H54 (cell line): ENCODE data around the gene FHOD3.

ENCODE experiments used
- DNase-seq: peaks from one replicate; pipeline ENCODE4 v3.0.0; 2011; ENCODE audit warnings: low spot score, mixed read lengths; ENCODE audit not compliant: insufficient read length
- FAIRE-seq: peaks from 3 replicates; lab custom pipeline; 2011; peaks lifted over from hg19 to GRCh38; lab: Jason Lieb, UNC
- POLR2A ChIP-seq: IDR thresholded peaks from 2 replicates; pipeline ENCODE4 v1.6.1; 2011; ENCODE audit warnings: low read depth, mild to moderate bottlenecking, low read length

FHOD3 gene

GRCh38 chr18:36380173-36380827 lies 82.8 kb downstream of the FHOD3 start:
- TF ChIP-seq POLR2A, result no peak
- FAIRE-seq (no peak), DNase-seq (no peak)

- FAIRE-seq (no peak), DNase-seq (no peak)
- no peak for TF ChIP-seq POLR2A
Measured at GRCh38 chr18:36381075-36381474, 83.6 kb downstream of the FHOD3 start.

- FAIRE-seq, result no peak
- DNase-seq, result no peak
- TF ChIP-seq POLR2A, result no peak
Measured at GRCh38 chr18:36382854-36383253, 85.3 kb downstream of the FHOD3 start.

GRCh38 chr18:36386150-36386920 lies 88.8 kb downstream of the FHOD3 start:
- no peak for FAIRE-seq
- DNase-seq, result no peak
- TF ChIP-seq POLR2A, result no peak

- no peak for DNase-seq
- no peak for TF ChIP-seq POLR2A
- FAIRE-seq, result no peak
Measured at GRCh38 chr18:36387310-36387709, 89.8 kb downstream of the FHOD3 start.

GRCh38 chr18:36388310-36388709 lies 90.8 kb downstream of the FHOD3 start:
- no peak for FAIRE-seq
- no peak for TF ChIP-seq POLR2A

GRCh38 chr18:36389027-36389426 lies 91.5 kb downstream of the FHOD3 start:
- DNase-seq (no peak), FAIRE-seq (no peak)
- TF ChIP-seq POLR2A, result no peak

More at GRCh38 chr18:36388310-36388709, 90.8 kb downstream of the FHOD3 start:
- DNase-seq, result no peak

- TF ChIP-seq POLR2A, result no peak
- DNase-seq (no peak), FAIRE-seq (no peak)
Measured at GRCh38 chr18:36389811-36390581, 92.5 kb downstream of the FHOD3 start.

GRCh38 chr18:36391426-36392145 lies 94.1 kb downstream of the FHOD3 start:
- no peak for DNase-seq
- FAIRE-seq, result no peak
- no peak for TF ChIP-seq POLR2A

GRCh38 chr18:36392164-36392978 lies 94.9 kb downstream of the FHOD3 start:
- no peak for FAIRE-seq
- TF ChIP-seq POLR2A, result no peak
- DNase-seq, result no peak

- no peak for FAIRE-seq
- no peak for TF ChIP-seq POLR2A
- DNase-seq, result no peak
Measured at GRCh38 chr18:36392979-36393287, 95.4 kb downstream of the FHOD3 start.

GRCh38 chr18:36394486-36394885 lies 97.0 kb downstream of the FHOD3 start:
- no peak for DNase-seq
- TF ChIP-seq POLR2A, result no peak
- no peak for FAIRE-seq

- DNase-seq (no peak), FAIRE-seq (no peak)
- no peak for TF ChIP-seq POLR2A
Measured at GRCh38 chr18:36396190-36396589, 98.7 kb downstream of the FHOD3 start.
